ENCODE measurements around the gene RBPMS2.

Gene RBPMS2

DNA sequence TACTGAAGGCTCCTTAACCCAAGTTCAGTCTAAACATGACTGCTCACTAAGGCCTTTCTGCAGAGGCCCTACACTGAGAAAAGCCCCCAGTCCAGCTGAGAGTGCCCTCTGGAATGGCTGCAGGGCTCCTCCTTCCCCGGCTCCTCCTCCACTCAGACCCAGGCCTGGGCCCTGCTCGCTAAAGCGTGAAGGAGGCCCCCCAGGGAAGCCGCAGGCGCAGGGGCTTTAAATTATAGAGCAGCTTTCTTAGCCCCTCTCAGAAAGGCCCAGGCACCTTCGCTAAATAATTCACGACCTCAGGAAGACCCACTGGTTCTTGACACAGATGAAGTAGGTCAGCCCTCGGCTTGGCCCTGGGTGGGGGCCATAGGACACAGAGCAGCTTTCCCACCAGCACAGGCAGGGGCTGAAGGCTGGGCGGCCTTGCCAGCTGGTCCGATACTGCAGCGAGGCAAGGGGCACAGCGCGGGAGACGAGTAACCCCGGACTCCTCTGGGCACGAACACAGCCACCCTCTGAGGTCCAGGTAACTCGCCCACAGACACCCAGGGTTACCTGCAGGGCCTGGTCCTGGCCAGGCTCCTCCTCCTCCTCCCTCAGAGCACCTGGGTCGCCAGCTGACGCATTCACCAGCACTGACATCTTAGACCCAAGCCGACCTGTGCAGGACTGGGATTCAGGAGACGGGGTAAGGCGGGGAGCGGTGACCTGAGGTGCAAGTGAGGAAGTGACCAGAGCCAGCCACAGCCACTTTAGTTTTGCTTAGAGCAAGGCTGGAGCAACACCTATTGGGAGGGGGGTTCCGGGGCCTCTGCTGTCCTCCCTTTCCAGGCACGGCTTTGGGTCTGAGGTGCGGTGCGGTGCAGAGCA, 36.9 kb downstream of the RBPMS2 start:
- no peak for DNase-seq (ENCODE audit: low read depth, low spot score)
- H3K4me3 ChIP-seq (ENCODE audit: low read length): no peak overlapping the region

DNA sequence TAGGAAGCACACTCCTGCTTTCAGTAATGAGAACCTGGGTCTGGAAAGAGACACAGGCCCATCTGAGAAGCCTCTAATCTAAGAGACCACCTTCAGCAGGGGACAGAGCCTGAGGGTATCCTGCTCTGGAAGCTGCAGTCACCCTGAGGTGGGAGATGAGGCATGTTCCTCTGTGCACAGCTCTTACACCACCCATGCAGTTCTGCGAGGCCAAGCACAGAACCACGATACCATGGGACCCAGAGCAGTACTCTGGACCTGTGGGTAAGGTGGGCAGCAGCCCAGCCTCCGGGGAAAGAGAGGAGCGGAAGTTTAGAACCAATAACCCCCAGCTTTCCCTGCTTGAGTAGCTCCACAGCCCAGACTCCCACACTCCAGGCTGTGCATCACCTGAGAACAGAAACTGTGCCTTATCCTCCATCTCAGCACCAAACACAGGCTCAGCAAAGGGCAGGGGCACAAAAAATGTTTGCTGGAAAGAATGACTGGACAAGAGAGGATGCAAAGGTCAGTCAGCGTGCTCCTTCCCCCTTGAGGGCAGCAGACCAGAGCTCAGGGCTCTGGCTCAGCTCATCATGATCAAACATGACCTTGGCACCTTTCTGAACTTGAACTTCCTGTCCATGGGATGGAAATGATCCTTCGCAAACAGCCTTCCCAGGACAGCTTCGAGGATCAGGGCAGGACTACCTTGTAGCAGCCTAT, 43.1 kb downstream of the RBPMS2 start:
- DNase-seq (ENCODE audit: low read depth, low spot score): no peak

DNA sequence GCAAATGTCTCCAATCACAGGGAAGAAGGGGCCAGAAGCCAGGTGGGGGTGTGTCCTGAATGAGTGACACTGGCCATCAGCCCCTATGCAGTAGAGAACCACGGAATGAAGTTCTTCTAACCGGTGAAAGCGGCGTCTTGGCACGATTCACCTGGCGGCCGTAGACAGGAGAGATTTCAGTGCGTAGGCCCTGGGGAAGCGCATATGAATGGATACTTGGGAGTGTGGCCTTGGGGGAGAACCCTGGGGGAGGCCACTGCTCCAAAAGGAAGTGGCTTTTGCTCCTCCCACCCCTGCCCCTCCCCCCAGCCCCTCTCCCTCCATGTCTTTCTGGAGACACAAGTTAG, 43.6 kb downstream of the RBPMS2 start:
- H3K4me3 ChIP-seq (ENCODE audit: low read length): no peak overlapping the region
- no peak for DNase-seq (ENCODE audit: low read depth, low spot score)

More for the DNA sequence above, 43.1 kb downstream of the RBPMS2 start:
- no peak overlapping the region for H3K4me3 ChIP-seq (ENCODE audit: low read length)

DNA sequence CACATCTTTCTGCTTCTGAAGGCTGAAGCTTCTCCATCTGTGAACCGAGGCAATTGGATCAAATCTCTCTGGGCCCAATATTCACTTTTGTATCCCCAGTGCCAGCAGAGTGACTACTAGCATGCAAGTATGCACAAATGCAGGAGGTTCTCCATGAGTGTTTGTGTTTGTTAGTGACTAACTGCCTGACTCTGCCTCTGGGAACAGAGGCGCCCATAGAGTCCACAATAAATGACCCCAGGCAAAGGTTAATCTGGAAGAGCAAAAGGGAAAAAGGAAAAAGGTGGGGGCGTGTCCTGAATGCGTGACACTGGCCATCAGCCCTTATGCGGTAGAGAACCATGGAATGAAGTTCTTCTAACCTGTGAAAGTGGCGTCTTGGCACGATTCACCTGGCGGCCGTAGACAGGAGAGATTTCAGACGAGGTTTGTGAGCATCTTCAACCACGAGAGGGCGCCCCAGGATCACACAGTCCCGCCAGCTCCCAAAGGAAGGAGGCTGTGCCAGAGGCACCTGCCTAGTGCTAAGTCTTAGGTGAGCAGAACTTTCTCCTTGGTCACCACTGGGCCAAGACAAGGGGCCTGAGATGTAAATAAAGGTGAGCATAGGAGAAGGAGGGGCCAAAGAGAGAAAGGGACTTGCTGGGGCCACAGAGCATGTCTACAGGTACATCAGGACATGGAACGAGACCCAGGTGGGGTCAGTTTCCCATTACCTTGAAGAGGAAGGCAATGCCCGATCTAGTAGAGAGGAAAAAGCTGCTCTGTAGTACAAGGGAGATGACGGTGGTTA, 44.2 kb downstream of the RBPMS2 start:
- peak; percentile 63 for DNase-seq (ENCODE audit: low read depth, low spot score)
- H3K4me3 ChIP-seq (ENCODE audit: low read length): no peak overlapping the region

DNA sequence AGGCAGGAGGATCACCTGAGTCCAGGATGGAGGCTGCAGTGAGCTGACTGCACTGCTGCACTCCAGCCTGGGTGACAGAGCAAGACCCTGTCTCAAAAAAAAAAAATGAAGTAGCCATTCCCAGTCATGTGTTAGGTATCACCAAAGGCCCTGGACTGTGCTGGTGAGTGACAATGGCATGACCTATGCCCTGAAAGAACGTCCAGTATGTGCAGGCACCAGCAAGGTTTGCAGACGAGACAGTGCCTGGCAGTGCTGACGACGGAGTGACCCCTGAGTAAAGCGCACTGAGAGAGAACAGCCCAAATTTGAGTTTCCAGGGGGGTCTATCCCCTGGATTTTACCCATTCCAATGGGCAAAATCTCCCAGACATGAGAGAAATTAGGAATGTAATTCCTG, 45.2 kb downstream of the RBPMS2 start:
- no peak for DNase-seq (ENCODE audit: low read depth, low spot score)
- no peak overlapping the region for H3K4me3 ChIP-seq (ENCODE audit: low read length)

DNA sequence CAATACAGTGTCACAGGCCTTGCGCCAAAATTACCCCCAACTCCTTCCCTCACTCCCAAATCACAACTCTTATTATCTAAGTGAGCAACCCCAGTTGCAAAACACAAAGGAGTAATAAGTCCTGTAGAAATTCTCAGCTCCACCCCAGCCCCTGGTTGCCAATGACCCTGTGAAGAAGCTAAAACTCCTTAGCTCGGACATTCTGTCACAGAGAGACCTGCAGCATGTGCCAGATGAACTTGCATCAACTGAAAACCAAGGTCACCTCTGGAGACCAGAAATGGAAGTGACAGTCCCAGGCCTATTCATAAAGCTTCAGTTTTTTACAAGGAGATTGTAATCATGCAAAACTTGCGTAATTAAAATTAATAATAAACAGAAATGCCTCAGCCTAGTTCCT, 55.2 kb downstream of the RBPMS2 start:
- no peak for DNase-seq (ENCODE audit: low read depth, low spot score)
- H3K4me3 ChIP-seq (ENCODE audit: low read length): no peak overlapping the region

DNA sequence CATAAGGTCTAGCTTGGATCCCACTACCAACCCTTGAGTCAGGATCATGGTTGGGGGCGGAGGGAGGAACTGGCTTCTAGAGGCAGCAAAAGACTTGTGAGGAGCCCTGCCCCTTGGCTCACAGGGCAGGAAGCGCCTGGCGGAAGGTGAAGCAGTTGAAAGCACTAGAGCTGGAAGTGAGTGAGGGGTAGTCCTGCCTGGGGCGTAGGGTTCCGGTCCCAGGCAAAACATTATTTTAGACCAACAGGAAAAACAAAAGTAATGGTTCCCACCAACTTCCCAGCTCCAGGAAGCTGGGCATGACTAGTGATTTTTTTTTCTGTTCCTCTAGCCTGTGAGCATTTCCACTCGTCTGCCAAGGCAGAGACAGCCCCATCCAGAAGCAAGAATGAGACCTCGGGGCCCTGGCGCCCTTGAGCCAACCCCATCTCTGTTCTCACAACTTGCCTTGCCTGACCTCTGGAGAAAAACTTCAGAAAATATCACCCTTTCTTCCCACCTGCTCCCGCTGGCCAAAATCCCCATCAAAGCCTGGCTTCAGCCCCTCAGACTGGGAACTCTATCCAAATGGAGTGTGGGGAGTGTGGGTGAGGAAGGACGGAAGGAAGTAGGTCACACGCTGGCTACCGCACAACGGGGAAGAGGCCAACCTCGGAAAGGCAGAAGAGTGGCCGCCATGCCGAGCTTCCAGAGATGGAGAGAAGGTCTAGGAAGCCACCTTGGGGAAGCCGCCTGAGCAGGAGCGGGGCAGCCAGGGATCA, 57.5 kb downstream of the RBPMS2 start:
- DNase-seq (ENCODE audit: low read depth, low spot score): no peak
- H3K4me3 ChIP-seq (ENCODE audit: low read length): no peak overlapping the region

DNA sequence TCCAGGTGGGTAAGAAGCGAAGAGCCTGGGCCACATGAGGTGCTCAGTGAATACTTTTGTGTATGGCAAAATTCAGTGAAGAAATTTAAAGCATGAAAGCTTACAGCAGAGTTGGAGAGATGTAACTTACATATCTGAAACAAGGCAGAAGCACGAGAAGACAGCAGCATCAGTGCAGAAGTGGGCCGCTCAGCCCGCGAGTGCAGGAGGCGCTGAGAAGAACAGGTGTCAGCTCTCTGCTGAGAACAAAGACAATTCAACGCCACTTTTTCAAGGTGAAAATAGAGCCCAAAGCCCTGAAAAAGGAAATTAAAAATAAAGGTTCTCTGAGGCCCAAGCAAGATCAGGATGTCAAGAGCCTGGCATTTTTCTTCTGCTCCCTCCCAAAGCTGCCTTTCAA, 58.3 kb downstream of the RBPMS2 start:
- DNase-seq (ENCODE audit: low read depth, low spot score): no peak
- no peak overlapping the region for H3K4me3 ChIP-seq (ENCODE audit: low read length)

DNA sequence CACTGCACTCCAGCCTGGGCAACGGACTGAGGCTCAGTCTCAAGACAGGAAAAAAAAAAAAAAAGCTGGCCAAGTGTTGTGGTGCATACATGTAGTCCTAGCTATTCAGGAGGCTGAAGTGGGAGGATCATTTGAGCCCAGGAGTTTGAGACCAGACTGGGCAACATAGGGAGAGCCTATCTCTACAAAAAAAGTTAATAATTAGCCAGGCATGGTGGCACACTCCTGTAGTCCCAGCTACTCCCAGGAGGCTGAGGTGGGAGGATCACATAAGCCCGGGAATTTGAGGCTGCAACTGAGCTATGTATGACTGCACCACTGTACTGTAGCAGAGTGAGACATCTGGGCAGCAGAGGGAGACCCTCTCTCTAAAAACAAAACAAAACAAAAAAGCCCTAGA, 58.9 kb downstream of the RBPMS2 start:
- no peak for DNase-seq (ENCODE audit: low read depth, low spot score)
- H3K4me3 ChIP-seq (ENCODE audit: low read length): no peak overlapping the region

DNA sequence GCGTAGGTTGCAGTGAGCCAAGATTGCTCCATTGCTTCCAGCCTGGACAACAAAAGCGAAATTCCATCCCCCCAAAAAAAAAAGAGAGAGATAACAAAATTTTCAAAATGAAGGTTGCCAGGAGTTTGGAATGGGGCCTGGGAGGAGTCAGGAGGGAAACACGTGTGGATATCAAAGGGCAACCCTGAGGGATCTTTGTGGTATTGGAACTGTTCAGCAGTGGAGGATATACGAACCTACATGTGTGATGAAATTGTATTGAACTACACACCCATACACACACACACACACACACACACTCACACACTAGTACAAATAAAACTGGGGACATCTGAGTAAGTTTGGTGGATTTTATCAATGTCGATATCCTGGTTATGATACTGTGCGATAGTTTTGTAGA, 61.8 kb downstream of the RBPMS2 start:
- H3K4me3 ChIP-seq (ENCODE audit: low read length): no peak overlapping the region
- DNase-seq (ENCODE audit: low read depth, low spot score): no peak

GRCh38 chr15:64712353-64712752, 63.0 kb downstream of the RBPMS2 start:
- H3K4me3 ChIP-seq (ENCODE audit: low read length): no peak overlapping the region
- DNase-seq (ENCODE audit: low read depth, low spot score): no peak

DNA sequence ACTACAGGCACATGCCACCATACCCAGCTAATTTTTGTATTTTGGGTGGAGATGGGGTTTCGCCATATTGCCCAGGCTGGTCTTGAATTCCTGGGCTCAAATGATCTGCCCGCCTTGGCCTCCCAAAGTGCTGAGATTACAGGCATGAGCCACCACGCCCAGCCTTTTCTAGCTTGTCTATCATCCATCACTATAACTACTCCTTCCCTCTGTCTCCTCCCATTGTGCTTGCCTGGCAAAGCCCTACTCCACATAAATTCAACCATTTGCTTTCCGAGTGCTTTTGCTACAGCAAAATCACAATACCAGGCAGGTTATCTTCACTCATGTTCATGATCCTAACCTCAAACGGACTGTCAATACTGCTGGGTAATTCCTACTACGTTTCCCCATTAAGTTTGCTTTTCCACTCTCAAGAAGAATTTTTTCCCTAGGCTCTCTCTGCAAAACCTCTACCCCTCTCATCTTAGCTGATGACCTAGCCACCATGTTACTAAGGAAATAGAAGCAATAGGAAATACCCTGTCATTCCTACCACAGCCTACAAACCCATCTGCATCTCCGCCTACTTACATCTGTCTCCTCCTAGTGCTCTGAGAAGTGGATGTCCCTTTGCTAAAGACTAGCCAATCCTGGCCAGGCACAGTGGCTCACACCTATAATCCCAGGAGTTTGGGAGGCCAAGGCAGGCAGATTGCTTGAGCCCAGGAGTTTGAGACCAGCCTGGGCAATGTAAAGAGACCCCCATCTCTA, 64.5 kb downstream of the RBPMS2 start:
- DNase-seq (ENCODE audit: low read depth, low spot score): no peak
- no peak overlapping the region for H3K4me3 ChIP-seq (ENCODE audit: low read length)

- no peak overlapping the region for H3K4me3 ChIP-seq (ENCODE audit: low read length)
- no peak for DNase-seq (ENCODE audit: low read depth, low spot score)
Observed at GRCh38 chr15:64706011-64706911, 69.1 kb downstream of the RBPMS2 start.

GRCh38 chr15:64705006-64705405, 70.4 kb downstream of the RBPMS2 start:
- no peak for DNase-seq (ENCODE audit: low read depth, low spot score)
- H3K4me3 ChIP-seq (ENCODE audit: low read length): no peak overlapping the region

- DNase-seq (ENCODE audit: low read depth, low spot score): no peak
- peak overlapping the region; percentile 56 for H3K4me3 ChIP-seq (ENCODE audit: low read length)
Observed at GRCh38 chr15:64703632-64703959, 71.8 kb downstream of the RBPMS2 start.

DNA sequence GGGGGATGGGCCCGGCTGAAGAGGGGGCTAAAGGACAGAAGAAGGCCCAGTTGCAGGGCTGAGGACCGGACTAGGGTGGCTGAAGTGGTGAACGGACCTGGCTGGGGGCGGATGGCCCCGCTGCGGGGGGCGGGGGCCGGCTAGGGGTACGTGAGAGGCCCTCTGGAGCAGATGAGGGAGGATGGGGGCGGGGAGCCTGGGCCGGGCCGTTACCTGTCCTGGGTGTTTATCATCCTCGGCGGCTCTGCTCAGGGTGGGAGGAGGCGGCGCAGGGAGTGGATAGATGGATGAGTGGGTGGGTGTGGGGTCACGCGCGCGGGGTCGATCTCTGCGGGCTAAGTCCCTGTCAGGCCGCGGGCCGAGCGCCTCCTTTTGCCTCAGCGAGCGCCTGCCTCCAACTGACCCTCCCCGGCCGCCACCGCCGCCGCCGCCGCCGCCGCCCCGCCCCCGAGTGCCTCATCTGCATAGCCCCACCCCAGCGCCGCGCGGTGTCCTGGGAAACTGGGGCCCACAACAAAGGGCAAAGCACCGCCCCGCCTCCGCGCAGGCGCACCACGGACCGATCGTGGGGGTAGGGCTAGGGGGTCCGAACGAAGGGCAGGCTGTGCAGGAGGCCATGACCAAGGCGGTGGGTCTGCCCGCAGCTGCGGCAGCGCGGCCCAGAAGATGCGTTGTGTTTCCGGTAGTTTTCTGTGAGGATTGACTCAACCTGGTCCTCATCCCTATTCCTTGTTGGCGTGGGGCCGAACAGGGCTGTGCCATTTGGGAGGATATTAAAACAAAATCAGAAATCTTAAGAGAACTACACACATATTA, 72.4 kb downstream of the RBPMS2 start:
- peak; percentile 83 for DNase-seq (ENCODE audit: low read depth, low spot score)
- peak overlapping the region; percentile 56 for H3K4me3 ChIP-seq (ENCODE audit: low read length)

Measured in Jurkat, Clone E6-1 (cell line).